GM12864 (cell line): ENCODE data around the gene GNPTAB.
A peak's percentile ranks its signal among the peaks of the same experiment; 100 is the strongest.

Experiments used
- DNase-seq: peaks from one replicate; pipeline ENCODE4 v3.0.0-alpha.2; 2011; ENCODE audit warnings: low read depth
- H3K4me3 ChIP-seq: 2 replicates; pipeline ENCODE4 v1.5.1; 2011; ENCODE audit warnings: mild to moderate bottlenecking, low read depth, low read length, control low read depth
- CTCF ChIP-seq: IDR thresholded peaks from 2 replicates; pipeline ENCODE4 v1.5.1; 2011; ENCODE audit warnings: low read depth, mild to moderate bottlenecking, moderate library complexity, low read length, control low read depth, inconsistent platforms; ENCODE audit errors: missing control alignments

Gene GNPTAB

DNA sequence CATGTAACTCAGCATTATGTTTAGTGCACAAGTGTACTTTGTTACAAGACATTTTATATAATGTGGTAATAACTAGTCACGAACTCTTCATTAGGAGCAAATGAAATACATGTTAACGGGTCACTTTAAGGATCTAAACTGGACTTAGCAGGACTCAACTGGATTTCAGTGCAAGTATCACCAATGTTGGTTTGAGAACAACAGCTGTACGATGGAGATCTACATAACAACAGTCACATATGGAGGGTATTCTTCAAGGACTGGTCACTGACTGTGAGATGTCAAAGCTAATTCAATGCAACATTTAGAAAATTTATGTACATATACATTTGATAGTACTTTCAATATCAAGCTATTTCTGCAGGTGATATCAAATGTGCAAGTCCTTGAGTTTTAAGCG is 69.0 kb downstream of the GNPTAB start:
- no peak for DNase-seq
- TF ChIP-seq CTCF = no peak
- H3K4me3 ChIP-seq = no peak overlapping the region

DNA sequence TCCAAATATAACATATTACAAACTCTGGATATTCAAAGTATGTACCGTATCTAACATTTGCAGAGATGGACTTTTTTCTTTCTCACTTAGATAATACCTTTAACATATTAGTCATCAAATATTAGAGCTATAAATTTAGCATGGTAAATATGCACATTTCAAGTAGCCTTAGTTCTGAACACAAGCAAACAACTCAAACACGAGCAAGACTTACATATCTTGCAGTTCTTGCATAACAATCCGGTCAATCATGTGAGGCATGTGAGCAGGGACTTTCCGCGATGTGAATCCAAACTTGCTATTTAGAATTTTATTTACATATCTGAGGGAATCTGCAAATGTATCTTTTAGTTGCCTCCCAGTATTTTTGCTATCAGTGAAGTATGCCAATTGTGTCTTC is 69.4 kb downstream of the GNPTAB start:
- DNase-seq = no peak
- no peak overlapping the region for H3K4me3 ChIP-seq
- no peak for TF ChIP-seq CTCF

DNA sequence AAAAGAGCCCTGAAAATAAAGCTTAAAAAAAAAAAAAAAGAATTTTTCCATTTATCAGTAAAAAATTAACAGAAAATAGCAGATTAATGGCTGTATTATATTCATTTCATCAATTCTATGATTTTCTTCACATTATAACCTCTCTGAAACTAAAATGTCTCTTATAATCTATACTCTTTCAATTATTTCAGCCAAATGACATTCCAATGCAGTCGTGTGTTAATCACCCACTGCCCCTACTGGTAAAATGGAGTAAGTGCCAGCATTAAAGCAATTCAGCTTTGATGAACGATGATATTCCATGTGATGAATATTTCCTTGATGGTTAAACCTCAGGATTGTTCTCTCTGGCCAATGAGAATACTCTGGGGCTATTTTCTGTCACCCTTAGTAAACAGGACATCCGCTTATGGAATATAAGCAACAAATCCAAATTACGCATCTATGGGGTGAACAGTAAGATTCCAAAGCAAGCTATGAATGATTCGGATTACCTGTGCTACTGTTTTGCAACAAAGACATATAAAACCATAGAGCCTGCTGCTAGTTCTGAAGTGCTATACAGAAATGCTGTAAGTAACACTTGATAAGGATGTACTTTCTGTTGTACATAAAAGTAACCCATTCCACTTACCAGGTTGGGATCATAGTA is 71.2 kb downstream of the GNPTAB start:
- no peak for DNase-seq
- no peak overlapping the region for H3K4me3 ChIP-seq
- peak; percentile 72 for TF ChIP-seq CTCF

DNA sequence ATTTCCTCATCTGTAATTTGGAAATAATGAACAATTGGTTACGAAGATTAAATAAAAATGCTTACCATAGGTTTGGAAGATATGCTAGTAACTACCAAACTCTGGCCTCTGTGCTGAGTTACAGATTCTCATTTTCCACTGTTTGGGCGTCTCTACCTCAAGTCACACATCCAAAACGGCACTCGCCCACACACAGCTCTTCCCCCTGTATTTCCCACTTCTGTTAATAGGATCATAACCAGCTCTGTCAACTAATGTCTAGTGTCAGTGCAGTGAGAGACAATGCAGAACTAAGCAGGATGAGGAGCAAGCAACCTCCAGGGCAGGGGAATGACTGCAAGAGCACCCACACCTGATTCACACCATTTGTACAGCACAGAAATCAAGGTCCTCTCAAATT is 80.6 kb downstream of the GNPTAB start:
- no peak for DNase-seq
- no peak for TF ChIP-seq CTCF
- H3K4me3 ChIP-seq = no peak overlapping the region

- H3K4me3 ChIP-seq = no peak overlapping the region
- TF ChIP-seq CTCF = no peak
- no peak for DNase-seq
Observed at GRCh38 chr12:101749657-101750056, 81.1 kb downstream of the GNPTAB start.

- no peak for TF ChIP-seq CTCF
- DNase-seq = no peak
- no peak overlapping the region for H3K4me3 ChIP-seq
Observed at GRCh38 chr12:101748907-101749306, 81.9 kb downstream of the GNPTAB start.

- DNase-seq = no peak
- TF ChIP-seq CTCF = no peak
- no peak overlapping the region for H3K4me3 ChIP-seq
Observed at GRCh38 chr12:101747697-101748096, 83.1 kb downstream of the GNPTAB start.
